Astrocyte of the spinal cord (primary cell): ENCODE results near the gene SHB.

Experiments
- DNase-seq: peaks from one replicate; pipeline ENCODE4 v3.0.0; 2011; ENCODE audit warnings: low read depth, low spot score
- H3K4me3 ChIP-seq: 2 replicates; pipeline ENCODE4 v1.5.1; 2011; ENCODE audit warnings: low read depth, mild to moderate bottlenecking, low read length, moderate library complexity
- CTCF ChIP-seq: IDR thresholded peaks from 2 replicates; pipeline ENCODE4 v1.5.1; 2012; ENCODE audit warnings: low read depth, mild to moderate bottlenecking, low read length, inconsistent platforms
- in situ Hi-C: cut with HindIII; loops from 2 replicates; pipeline ENCODE4 v1.10.0; 2017; ENCODE audit warnings: low sequenced_read_pairs

Gene SHB

DNA sequence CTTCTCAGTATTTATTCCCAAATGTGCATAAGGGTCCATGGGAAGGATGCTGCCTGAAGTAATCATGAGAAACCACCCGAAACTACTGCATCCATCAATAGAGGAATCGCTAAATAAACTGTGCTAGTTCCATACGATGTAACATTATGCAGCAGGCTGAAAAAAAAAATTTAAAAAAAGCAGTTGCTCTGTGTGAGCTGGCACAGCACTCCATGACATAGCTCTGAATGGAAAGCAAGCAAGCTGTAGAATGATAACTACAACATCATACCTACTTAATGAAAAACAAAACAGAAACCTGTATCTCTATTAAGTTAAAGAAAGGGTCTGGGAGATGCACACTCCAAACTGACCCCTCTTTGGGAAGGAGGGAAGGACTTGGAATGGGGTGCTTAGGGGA lies 49.3 kb downstream of the SHB start:
- no peak overlapping the region for H3K4me3 ChIP-seq
- in situ Hi-C loops = no loop called here
- no peak for DNase-seq
- no peak for TF ChIP-seq CTCF

- in situ Hi-C loops = no loop called here
- peak; percentile 89 for DNase-seq
- no peak for TF ChIP-seq CTCF
- H3K4me3 ChIP-seq = no peak overlapping the region
Measured at GRCh38 chr9:38018958-38019602, 49.9 kb downstream of the SHB start.

DNA sequence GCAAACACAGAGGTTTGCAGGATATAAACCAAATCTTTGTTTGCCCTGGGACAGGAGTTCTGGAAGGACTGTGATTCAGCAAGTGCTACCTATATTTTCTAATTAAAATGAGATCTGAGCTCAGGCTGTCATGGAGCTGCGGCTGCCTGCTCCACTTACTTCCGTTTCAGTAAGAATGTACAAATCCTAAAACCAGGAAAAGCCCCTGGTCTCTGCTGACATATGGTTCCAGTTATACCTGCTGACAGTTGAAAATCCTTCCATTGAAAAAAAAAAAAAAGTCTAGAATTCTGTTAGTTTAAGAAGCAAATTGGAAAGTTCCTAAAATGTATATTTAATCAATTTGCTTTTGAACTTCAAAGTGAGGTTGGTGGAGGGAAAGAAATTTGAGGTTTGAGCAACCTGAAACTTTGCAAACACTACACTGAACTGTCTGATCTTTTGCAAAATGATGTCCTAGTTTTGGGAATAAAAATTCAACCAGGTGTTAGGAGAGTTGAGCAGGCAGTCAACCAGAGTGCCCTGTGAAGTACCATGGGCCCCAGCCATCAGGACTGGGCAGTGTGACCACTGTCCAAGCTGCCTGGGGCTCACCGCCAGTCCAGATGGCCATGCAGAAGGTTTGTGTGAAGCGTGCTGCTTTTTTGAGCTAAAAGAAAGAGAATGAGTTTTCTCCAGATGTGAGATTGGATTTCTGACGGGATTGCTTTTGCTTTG lies 50.6 kb downstream of the SHB start:
- TF ChIP-seq CTCF = no peak
- no peak for DNase-seq
- in situ Hi-C loops = no loop called here
- H3K4me3 ChIP-seq = no peak overlapping the region

DNA sequence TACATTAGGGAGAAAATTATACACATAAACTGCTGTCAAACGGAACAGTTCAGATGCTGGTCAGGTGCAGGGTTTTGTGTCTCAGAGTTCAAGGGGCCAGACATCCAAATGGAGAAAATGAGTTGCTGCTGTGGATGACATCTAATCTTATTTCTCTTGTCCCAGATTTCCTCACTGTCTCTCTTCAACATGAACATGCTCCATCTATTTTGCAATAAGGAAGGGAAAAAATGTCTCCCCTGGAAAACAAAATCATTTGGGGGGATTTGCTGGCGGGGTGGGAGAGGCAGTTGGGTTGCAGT lies 51.2 kb downstream of the SHB start:
- TF ChIP-seq CTCF = no peak
- DNase-seq = no peak
- H3K4me3 ChIP-seq = no peak overlapping the region
- in situ Hi-C loops = no loop called here

DNA sequence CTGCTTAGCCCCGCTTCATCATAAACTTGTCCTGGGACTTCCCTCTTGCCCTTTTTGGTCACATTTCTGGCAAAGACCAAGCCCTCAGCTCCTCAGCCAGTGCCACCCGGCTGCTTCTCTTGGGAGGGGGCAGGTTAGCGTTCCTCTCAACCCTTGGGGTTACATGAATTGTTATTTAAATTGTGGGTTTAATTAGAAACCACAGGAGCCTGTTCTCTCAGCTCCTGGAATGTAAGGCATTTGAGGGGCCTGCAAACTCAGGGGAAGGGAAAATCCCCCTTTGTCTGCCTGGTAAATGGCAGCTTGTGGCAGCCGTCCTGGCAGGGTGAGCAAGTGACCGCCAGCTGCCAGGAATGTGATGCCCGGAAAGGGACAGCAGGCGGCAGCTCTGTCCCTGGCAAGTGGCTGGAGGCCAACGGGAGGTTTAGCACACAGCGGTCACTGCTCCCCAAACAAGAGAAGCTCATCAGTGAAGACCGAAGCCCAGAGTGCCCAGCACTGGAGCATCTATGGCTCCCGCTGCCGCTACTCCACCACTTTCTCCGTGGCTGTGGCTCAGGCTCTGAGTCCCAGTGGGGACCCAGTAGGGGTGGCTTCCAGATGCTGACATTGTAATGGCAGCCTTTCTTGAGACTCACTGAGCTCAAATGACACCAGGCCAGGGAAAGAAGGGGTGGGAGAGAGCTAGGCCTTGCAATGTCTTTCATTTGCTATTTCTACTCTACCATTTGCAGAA lies 51.7 kb downstream of the SHB start:
- DNase-seq = peak; percentile 72
- peak; percentile 17 for TF ChIP-seq CTCF
- H3K4me3 ChIP-seq = no peak overlapping the region
- in situ Hi-C loops = no loop called here

- peak; percentile 78 for DNase-seq
- in situ Hi-C loops = no loop called here
- no peak for TF ChIP-seq CTCF
Measured at GRCh38 chr9:38016375-38017135, 52.5 kb downstream of the SHB start.

More at GRCh38 chr9:38016375-38017135, 52.5 kb downstream of the SHB start:
- H3K4me3 ChIP-seq = no peak overlapping the region
